Smooth muscle cell (in vitro differentiated cells): ENCODE data around the gene RAB7B. TPM values are rescaled to one million over a fixed set of nuclear protein-coding genes. Genes with fewer than 3 reads are reported as not detected.

Experiments used
- DNase-seq: peaks from one replicate; lab custom pipeline; 2025; ENCODE audit not compliant: unreplicated experiment; lab: John Stamatoyannopoulos, UW
- H2AFZ ChIP-seq: fragments of 200-600 bp; sonication (generic); 2 replicates; pipeline ENCODE4 v1.6.0; 2016; ENCODE audit warnings: antibody characterized with exemption, low read depth, mild to moderate bottlenecking
- H3F3A ChIP-seq: fragments of 200-600 bp; sonication (generic); 2 replicates; pipeline ENCODE4 v1.6.0; 2017; ENCODE audit warnings: antibody characterized with exemption, low read depth
- H3K27ac ChIP-seq: fragments of 200-600 bp; sonication (generic); 2 replicates; pipeline ENCODE4 v1.5.1; 2016; ENCODE audit warnings: low read depth, mild to moderate bottlenecking
- H3K27me3 ChIP-seq: fragments of 200-600 bp; sonication (generic); 2 replicates; pipeline ENCODE4 v1.6.1; 2016; ENCODE audit warnings: low read depth, mild to moderate bottlenecking
- H3K36me3 ChIP-seq: fragments of 200-600 bp; sonication (generic); 2 replicates; pipeline ENCODE4 v1.5.1; 2016; ENCODE audit warnings: low read depth
- H3K4me1 ChIP-seq: fragments of 200-600 bp; sonication (generic); 2 replicates; pipeline ENCODE4 v1.5.1; 2016; ENCODE audit warnings: low read depth
- H3K4me2 ChIP-seq: fragments of 200-600 bp; sonication (generic); 2 replicates; pipeline ENCODE4 v1.6.0; 2016; ENCODE audit warnings: mild to moderate bottlenecking
- H3K4me3 ChIP-seq: fragments of 200-600 bp; sonication (generic); 2 replicates; pipeline ENCODE4 v1.5.1; 2016; ENCODE audit warnings: mild to moderate bottlenecking
- H3K79me2 ChIP-seq: fragments of 200-600 bp; sonication (generic); 2 replicates; pipeline ENCODE4 v1.6.0; 2016; ENCODE audit warnings: low read depth, mild to moderate bottlenecking
- H3K9ac ChIP-seq: fragments of 200-600 bp; sonication (generic); 2 replicates; pipeline ENCODE4 v1.6.0; 2016; ENCODE audit warnings: low read depth
- H3K9me3 ChIP-seq: fragments of 200-600 bp; sonication (generic); replicated peaks from 2 replicates; pipeline ENCODE4 v1.5.1; 2016; ENCODE audit warnings: low read depth
- H4K20me1 ChIP-seq: fragments of 200-600 bp; sonication (generic); 2 replicates; pipeline ENCODE4 v1.6.0; 2016; ENCODE audit warnings: low read depth
- WGBS: methylation state at CpG from one replicate; pipeline ENCODE4 v1.1.7; 2016; ENCODE audit warnings: low lambda C conversion rate; 5-methylcytosine and 5-hydroxymethylcytosine counted together
- polyA plus RNA-seq: library from polyadenylated mRNA; unstranded; fragments of >200 nt; fragmentation: Nextera tagmentation; extraction: Ambion mirVana; gene quantifications from 2 replicates; pipeline ENCODE4 v1.2.1, GENCODE V29; 2016
- total RNA-seq: library from RNA; depleted of rRNA; stranded (reverse); fragments of >200 nt; gene quantifications from 2 replicates; pipeline ENCODE4 v1.2.3, GENCODE V29; 2014
- TF ChIP-seq, protein P1 (sequence below): fragments of 200-600 bp; sonication (generic); IDR thresholded peaks from 2 replicates; pipeline ENCODE4 v1.5.1; 2017; ENCODE audit warnings: borderline replicate concordance, mild to moderate bottlenecking, antibody characterized with exemption; ENCODE audit not compliant: insufficient read depth, poor library complexity, severe bottlenecking

The RAB7B gene
- total and polyA plus RNA-seq, 2 experiments from 2014 or later, result 13.0 to 13.6 TPM

DNA sequence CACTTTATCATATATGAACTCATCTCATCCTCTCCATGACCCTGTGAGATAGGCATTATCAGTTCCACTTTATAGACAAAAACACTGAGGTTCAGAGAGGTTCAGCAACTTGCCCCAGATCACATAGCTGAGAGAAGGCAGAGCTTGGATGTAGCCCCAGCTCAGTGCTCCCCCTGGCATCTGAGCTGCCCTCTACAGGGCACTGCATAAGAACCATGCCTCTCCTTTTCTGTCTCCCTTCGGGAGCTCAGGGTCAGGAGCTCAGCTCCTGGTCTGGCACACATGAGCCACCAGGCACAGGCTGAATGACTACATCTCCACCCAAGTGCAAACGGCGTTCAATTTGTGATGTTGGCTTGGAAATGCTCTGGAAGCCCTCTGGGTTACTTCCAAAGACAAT is 16.9 kb downstream of the RAB7B start:
- no peak for DNase-seq
- Histone ChIP-seq H3K36me3 (no peaks in the 10 kb centered on the region), H2AFZ (no peak overlapping the region), H3K4me2 (no peak overlapping the region), H3K9ac (no peak overlapping the region), H4K20me1 (peaks cover 4% of the 10 kb centered on the region), H3K27ac (no peak overlapping the region), H3K4me3 (no peak overlapping the region), H3K27me3 (no peaks in the 10 kb centered on the region), H3K79me2 (no peaks in the 10 kb centered on the region), H3K4me1 (no peaks in the 10 kb centered on the region), H3K9me3 (no peaks in the 10 kb centered on the region), H3F3A (no peaks in the 10 kb centered on the region)
- 87% methylated on average over 3 of the region's 3 CpGs for WGBS
- TF ChIP-seq, protein P1, sequence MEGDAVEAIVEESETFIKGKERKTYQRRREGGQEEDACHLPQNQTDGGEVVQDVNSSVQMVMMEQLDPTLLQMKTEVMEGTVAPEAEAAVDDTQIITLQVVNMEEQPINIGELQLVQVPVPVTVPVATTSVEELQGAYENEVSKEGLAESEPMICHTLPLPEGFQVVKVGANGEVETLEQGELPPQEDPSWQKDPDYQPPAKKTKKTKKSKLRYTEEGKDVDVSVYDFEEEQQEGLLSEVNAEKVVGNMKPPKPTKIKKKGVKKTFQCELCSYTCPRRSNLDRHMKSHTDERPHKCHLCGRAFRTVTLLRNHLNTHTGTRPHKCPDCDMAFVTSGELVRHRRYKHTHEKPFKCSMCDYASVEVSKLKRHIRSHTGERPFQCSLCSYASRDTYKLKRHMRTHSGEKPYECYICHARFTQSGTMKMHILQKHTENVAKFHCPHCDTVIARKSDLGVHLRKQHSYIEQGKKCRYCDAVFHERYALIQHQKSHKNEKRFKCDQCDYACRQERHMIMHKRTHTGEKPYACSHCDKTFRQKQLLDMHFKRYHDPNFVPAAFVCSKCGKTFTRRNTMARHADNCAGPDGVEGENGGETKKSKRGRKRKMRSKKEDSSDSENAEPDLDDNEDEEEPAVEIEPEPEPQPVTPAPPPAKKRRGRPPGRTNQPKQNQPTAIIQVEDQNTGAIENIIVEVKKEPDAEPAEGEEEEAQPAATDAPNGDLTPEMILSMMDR, result no peak

GRCh38 chr1:205985330-205986005 is 17.7 kb downstream of the RAB7B start:
- H3K27me3 ChIP-seq, result no peaks in the 10 kb centered on the region
- no peaks in the 10 kb centered on the region for H3F3A ChIP-seq
- TF ChIP-seq, protein P1, result no peak
- H3K4me2 ChIP-seq, result no peak overlapping the region
- no peak overlapping the region for H3K4me3 ChIP-seq
- no peaks in the 10 kb centered on the region for H3K36me3 ChIP-seq
- H3K4me1 ChIP-seq, result no peaks in the 10 kb centered on the region
- H3K79me2 ChIP-seq, result no peaks in the 10 kb centered on the region
- H3K9ac ChIP-seq, result no peak overlapping the region
- H3K9me3 ChIP-seq, result no peaks in the 10 kb centered on the region
- peaks cover 4% of the 10 kb centered on the region for H4K20me1 ChIP-seq
- WGBS, result 77% methylated on average over 9 of the region's 9 CpGs
- no peak overlapping the region for H2AFZ ChIP-seq
- H3K27ac ChIP-seq, result no peak overlapping the region
- DNase-seq, result no peak

DNA sequence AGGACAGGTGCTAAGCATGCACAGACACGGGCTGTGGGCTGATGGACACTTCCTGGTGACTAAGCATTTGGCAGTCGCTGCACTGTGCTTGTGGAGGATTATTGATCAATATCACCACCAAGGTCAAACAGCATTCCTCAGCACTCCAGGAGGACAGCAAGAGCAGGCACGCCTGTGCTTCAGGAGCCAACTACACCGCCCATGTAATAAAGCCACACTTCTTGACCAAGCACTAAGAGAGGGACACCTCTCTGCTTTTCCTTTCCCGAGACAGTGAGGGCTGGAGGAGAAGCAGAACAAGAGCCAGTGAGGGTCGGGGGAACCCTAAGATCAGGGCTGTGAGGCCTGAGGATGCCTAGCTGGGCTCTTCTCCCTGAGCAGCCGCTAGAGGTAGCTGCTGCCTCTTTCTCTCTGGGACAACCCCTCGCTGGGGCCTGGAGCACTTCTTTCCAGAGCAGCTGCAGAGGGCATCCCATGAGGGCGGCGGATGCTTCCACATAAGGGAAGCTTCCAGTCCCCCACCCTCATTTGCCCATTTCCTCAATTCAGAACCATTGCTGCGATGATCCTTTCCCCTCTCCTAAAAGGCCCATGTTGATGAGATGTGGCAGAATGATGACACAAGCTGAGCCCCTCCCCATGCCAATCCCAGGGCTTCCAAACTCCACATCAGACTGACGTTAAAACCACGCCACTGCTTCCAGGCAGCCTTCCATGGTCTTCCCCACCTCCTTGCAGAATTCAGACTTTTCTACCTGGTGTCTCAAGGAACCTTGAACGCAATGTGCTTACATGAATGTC is 19.1 kb downstream of the RAB7B start:
- Histone ChIP-seq H3K36me3 (no peaks in the 10 kb centered on the region), H3K9me3 (no peaks in the 10 kb centered on the region), H3K4me2 (no peak overlapping the region), H2AFZ (no peak overlapping the region), H4K20me1 (peaks cover 4% of the 10 kb centered on the region), H3K4me1 (no peaks in the 10 kb centered on the region), H3K79me2 (no peaks in the 10 kb centered on the region), H3K27ac (no peak overlapping the region), H3K4me3 (no peak overlapping the region), H3K27me3 (no peaks in the 10 kb centered on the region), H3F3A (no peaks in the 10 kb centered on the region), H3K9ac (no peak overlapping the region)
- TF ChIP-seq, protein P1, result peak; percentile 66
- no peak for DNase-seq
- 46% methylated on average over 14 of the region's 14 CpGs for WGBS

GRCh38 chr1:205981257-205981656 is 21.9 kb downstream of the RAB7B start:
- no peak overlapping the region for H3K4me3 ChIP-seq
- no peaks in the 10 kb centered on the region for H3K79me2 ChIP-seq
- H4K20me1 ChIP-seq, result peaks cover 4% of the 10 kb centered on the region
- peaks cover 7% of the 10 kb centered on the region for H3K4me1 ChIP-seq
- H3K9ac ChIP-seq, result no peak overlapping the region
- H3K27ac ChIP-seq, result no peak overlapping the region
- no peak for DNase-seq
- H2AFZ ChIP-seq, result no peak overlapping the region
- H3K27me3 ChIP-seq, result no peaks in the 10 kb centered on the region
- H3K36me3 ChIP-seq, result no peaks in the 10 kb centered on the region
- H3F3A ChIP-seq, result no peaks in the 10 kb centered on the region
- no peaks in the 10 kb centered on the region for H3K9me3 ChIP-seq
- WGBS, result 93% methylated on average over 1 of the region's 1 CpG
- no peak overlapping the region for H3K4me2 ChIP-seq
- TF ChIP-seq, protein P1, result no peak
